ENCODE data around the gene EPO.
A peak's percentile ranks its signal among the peaks of the same experiment; 100 is the strongest.

The EPO gene

DNA sequence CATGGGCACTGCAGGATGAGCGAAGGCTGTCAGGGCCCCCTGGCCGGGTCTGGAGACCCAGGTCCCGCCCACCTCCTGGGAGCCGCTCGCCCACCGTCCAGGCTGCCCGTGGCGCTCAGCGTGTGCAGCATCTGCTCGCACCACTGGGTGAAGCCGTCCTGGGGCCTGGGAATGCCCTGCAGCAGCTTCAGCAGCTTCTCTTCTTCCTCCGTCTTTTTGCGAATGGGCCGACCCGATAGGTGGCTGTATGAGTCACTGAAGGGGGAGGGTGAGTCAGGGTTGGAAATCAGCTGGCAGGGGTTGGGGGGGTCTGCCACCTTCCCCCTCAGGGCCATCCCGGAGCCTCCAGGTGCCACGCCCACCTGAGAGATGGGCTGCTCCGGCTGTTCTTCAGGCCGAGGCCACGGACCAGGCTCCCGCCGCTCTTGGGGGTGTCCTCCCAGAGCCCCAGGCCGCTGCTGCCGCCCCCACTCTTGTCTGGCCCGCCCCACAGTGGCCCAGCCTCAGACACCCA is 38.0 kb upstream of the EPO start:
- TF ChIP-seq ZNF565 (CRISPR knock-in tag; conservative IDR thresholded peaks at IDR 0.05; ENCODE audit: low read depth) (no peak), BACH2 (CRISPR knock-in tag; IDR thresholded peaks at IDR 0.05; ENCODE audit: borderline replicate concordance) (no peak), ARNTL (CRISPR knock-in tag; IDR thresholded peaks at IDR 0.05; ENCODE audit: borderline replicate concordance, low read depth) (no peak), GLIS3 (CRISPR knock-in tag; IDR thresholded peaks at IDR 0.05) (no peak), ZNF70 (CRISPR knock-in tag; IDR thresholded peaks at IDR 0.05) (no peak), ZC3H10 (CRISPR knock-in tag; IDR thresholded peaks at IDR 0.05) (no peak), OSR1 (CRISPR knock-in tag; IDR thresholded peaks at IDR 0.05) (no peak), ZFP3 (CRISPR knock-in tag; IDR thresholded peaks at IDR 0.05) (no peak)
- TF ChIP-seq, protein P1, sequence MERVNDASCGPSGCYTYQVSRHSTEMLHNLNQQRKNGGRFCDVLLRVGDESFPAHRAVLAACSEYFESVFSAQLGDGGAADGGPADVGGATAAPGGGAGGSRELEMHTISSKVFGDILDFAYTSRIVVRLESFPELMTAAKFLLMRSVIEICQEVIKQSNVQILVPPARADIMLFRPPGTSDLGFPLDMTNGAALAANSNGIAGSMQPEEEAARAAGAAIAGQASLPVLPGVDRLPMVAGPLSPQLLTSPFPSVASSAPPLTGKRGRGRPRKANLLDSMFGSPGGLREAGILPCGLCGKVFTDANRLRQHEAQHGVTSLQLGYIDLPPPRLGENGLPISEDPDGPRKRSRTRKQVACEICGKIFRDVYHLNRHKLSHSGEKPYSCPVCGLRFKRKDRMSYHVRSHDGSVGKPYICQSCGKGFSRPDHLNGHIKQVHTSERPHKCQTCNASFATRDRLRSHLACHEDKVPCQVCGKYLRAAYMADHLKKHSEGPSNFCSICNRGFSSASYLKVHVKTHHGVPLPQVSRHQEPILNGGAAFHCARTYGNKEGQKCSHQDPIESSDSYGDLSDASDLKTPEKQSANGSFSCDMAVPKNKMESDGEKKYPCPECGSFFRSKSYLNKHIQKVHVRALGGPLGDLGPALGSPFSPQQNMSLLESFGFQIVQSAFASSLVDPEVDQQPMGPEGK (CRISPR knock-in tag; IDR thresholded peaks at IDR 0.05; ENCODE audit: borderline replicate concordance) = no peak; the same call in 1 of the 2 replicates
- TF ChIP-seq, protein P2, sequence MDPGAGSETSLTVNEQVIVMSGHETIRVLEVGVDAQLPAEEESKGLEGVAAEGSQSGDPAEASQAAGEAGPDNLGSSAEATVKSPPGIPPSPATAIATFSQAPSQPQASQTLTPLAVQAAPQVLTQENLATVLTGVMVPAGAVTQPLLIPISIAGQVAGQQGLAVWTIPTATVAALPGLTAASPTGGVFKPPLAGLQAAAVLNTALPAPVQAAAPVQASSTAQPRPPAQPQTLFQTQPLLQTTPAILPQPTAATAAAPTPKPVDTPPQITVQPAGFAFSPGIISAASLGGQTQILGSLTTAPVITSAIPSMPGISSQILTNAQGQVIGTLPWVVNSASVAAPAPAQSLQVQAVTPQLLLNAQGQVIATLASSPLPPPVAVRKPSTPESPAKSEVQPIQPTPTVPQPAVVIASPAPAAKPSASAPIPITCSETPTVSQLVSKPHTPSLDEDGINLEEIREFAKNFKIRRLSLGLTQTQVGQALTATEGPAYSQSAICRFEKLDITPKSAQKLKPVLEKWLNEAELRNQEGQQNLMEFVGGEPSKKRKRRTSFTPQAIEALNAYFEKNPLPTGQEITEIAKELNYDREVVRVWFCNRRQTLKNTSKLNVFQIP (CRISPR knock-in tag; IDR thresholded peaks at IDR 0.05; ENCODE audit: borderline replicate concordance, low read depth) = no peak
- TF ChIP-seq, protein P3, sequence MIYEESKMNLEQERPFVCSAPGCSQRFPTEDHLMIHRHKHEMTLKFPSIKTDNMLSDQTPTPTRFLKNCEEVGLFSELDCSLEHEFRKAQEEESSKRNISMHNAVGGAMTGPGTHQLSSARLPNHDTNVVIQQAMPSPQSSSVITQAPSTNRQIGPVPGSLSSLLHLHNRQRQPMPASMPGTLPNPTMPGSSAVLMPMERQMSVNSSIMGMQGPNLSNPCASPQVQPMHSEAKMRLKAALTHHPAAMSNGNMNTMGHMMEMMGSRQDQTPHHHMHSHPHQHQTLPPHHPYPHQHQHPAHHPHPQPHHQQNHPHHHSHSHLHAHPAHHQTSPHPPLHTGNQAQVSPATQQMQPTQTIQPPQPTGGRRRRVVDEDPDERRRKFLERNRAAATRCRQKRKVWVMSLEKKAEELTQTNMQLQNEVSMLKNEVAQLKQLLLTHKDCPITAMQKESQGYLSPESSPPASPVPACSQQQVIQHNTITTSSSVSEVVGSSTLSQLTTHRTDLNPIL (CRISPR knock-in tag; IDR thresholded peaks at IDR 0.05; ENCODE audit: low read depth) = no peak
- TF ChIP-seq, protein P4, sequence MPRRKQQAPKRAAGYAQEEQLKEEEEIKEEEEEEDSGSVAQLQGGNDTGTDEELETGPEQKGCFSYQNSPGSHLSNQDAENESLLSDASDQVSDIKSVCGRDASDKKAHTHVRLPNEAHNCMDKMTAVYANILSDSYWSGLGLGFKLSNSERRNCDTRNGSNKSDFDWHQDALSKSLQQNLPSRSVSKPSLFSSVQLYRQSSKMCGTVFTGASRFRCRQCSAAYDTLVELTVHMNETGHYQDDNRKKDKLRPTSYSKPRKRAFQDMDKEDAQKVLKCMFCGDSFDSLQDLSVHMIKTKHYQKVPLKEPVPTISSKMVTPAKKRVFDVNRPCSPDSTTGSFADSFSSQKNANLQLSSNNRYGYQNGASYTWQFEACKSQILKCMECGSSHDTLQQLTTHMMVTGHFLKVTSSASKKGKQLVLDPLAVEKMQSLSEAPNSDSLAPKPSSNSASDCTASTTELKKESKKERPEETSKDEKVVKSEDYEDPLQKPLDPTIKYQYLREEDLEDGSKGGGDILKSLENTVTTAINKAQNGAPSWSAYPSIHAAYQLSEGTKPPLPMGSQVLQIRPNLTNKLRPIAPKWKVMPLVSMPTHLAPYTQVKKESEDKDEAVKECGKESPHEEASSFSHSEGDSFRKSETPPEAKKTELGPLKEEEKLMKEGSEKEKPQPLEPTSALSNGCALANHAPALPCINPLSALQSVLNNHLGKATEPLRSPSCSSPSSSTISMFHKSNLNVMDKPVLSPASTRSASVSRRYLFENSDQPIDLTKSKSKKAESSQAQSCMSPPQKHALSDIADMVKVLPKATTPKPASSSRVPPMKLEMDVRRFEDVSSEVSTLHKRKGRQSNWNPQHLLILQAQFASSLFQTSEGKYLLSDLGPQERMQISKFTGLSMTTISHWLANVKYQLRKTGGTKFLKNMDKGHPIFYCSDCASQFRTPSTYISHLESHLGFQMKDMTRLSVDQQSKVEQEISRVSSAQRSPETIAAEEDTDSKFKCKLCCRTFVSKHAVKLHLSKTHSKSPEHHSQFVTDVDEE (CRISPR knock-in tag; IDR thresholded peaks at IDR 0.05) = no peak
- ATAC-seq = peak; percentile 1; the same call in 2 of the 3 replicates

DNA sequence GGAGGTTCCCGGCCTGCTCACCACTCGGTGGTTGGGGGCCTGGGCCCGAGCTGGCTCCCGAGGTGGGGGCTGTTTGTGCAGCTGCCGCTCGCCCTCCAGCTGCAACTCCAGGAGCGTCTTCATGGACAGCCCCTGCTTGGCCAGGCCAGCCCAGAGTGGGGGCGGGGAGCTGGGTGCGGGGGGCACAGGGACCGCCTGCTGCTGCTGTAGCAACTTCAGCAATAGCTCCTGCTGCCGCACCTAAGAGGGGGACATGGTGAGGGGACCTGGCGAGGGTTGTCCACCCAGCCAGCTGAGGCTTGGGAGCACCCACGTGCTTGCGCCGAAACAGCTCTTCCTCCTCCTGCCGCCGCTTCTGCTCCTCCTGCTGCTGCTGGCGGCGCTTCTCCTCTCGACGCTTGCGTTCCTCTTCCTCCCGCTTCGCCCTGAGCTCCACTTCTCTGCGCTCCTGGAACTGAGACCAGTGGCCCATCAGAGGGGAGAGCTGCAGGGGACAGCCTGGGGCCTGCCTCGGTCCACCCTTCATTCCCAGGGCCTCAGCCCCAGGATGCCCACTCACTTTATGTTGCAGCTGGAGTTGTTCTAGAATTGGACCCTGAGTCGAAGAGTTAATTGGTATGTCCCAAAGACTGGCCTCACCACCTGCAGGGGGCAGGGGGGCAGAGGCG is 37.1 kb upstream of the EPO start:
- ATAC-seq = no peak
- TF ChIP-seq CSDC2 (CRISPR knock-in tag; IDR thresholded peaks at IDR 0.05) = no peak
- TF ChIP-seq, protein P1 (CRISPR knock-in tag; IDR thresholded peaks at IDR 0.05; ENCODE audit: borderline replicate concordance) = no peak
- TF ChIP-seq ESRRG (CRISPR knock-in tag; IDR thresholded peaks at IDR 0.05) = no peak
- no peak for TF ChIP-seq ZC3H10 (CRISPR knock-in tag; IDR thresholded peaks at IDR 0.05)
- no peak for TF ChIP-seq RARB (CRISPR knock-in tag; IDR thresholded peaks at IDR 0.05)
- no peak for TF ChIP-seq ISL1 (CRISPR knock-in tag; IDR thresholded peaks at IDR 0.05)
- TF ChIP-seq ZFP30 (CRISPR knock-in tag; IDR thresholded peaks at IDR 0.05) = no peak
- TF ChIP-seq ZNF565 (CRISPR knock-in tag; conservative IDR thresholded peaks at IDR 0.05; ENCODE audit: low read depth) = no peak
- TF ChIP-seq ZNF8 (CRISPR knock-in tag; IDR thresholded peaks at IDR 0.05) = no peak
- no peak for TF ChIP-seq TOX (CRISPR knock-in tag; IDR thresholded peaks at IDR 0.05; ENCODE audit: borderline replicate concordance)
- TF ChIP-seq ARNTL (CRISPR knock-in tag; IDR thresholded peaks at IDR 0.05; ENCODE audit: borderline replicate concordance, low read depth) = no peak
- TF ChIP-seq OSR1 (CRISPR knock-in tag; IDR thresholded peaks at IDR 0.05) = no peak
- no peak for TF ChIP-seq GLIS3 (CRISPR knock-in tag; IDR thresholded peaks at IDR 0.05)
- TF ChIP-seq, protein P2 (CRISPR knock-in tag; IDR thresholded peaks at IDR 0.05; ENCODE audit: borderline replicate concordance, low read depth) = no peak
- TF ChIP-seq, protein P5, sequence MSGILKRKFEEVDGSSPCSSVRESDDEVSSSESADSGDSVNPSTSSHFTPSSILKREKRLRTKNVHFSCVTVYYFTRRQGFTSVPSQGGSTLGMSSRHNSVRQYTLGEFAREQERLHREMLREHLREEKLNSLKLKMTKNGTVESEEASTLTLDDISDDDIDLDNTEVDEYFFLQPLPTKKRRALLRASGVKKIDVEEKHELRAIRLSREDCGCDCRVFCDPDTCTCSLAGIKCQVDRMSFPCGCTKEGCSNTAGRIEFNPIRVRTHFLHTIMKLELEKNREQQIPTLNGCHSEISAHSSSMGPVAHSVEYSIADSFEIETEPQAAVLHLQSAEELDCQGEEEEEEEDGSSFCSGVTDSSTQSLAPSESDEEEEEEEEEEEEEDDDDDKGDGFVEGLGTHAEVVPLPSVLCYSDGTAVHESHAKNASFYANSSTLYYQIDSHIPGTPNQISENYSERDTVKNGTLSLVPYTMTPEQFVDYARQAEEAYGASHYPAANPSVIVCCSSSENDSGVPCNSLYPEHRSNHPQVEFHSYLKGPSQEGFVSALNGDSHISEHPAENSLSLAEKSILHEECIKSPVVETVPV (CRISPR knock-in tag; IDR thresholded peaks at IDR 0.05) = no peak
- no peak for TF ChIP-seq ZFP3 (CRISPR knock-in tag; IDR thresholded peaks at IDR 0.05)
- TF ChIP-seq, protein P4 (CRISPR knock-in tag; IDR thresholded peaks at IDR 0.05) = no peak

All from SK-N-SH treated with all-trans-retinoic acid at 6 μM for 48 hours (cell line).